Measurements from ENCODE around the gene CCDC28A. TPM values are rescaled to one million over a fixed set of nuclear protein-coding genes. Genes with fewer than 3 reads are reported as not detected.

The CCDC28A gene
- total RNA-seq, 1 donor from 2014 or later: 14.0 TPM

GRCh38 chr6:138787138-138787537, 13.6 kb downstream of the CCDC28A start:
- ATAC-seq (ENCODE audit: low read depth) (no peak), DNase-seq (no peak)
- peaks cover 71% of the 10 kb centered on the region for H3K36me3 Mint-ChIP-seq (ENCODE audit: low read depth)
- POLR2A ChIA-PET: no interaction called here
- intact Hi-C loops (cut with micrococcal nuclease): no loop called here
- CTCF ChIA-PET: no interaction called here
- TF ChIP-seq CTCF (IDR thresholded peaks at IDR 0.05): no peak
- no peak overlapping the region for H3K27ac Mint-ChIP-seq
- no peaks in the 10 kb centered on the region for H3K4me1 Mint-ChIP-seq
- no peaks in the 10 kb centered on the region for H3K9me3 Mint-ChIP-seq
- H3K4me3 Mint-ChIP-seq: no peak overlapping the region
- H3K27me3 Mint-ChIP-seq: no peaks in the 10 kb centered on the region

GRCh38 chr6:138795809-138796603, 22.4 kb downstream of the CCDC28A start, which contains the start of gene ECT2L:
Gene ECT2L (plus strand): TSS chr6:138796087. CDS start chr6:138813275, 17,188 bp downstream.
- DNase-seq (no peak), ATAC-seq (ENCODE audit: low read depth) (no peak)
- H3K27me3 Mint-ChIP-seq: peaks cover 11% of the 10 kb centered on the region
- peaks cover 26% of the 10 kb centered on the region for H3K36me3 Mint-ChIP-seq (ENCODE audit: low read depth)
- CTCF ChIA-PET: no interaction called here
- H3K4me1 Mint-ChIP-seq: no peaks in the 10 kb centered on the region
- POLR2A ChIA-PET: no interaction called here
- no peaks in the 10 kb centered on the region for H3K9me3 Mint-ChIP-seq
- intact Hi-C loops (cut with micrococcal nuclease): no loop called here
- H3K4me3 Mint-ChIP-seq: no peak within 1 kb of the TSS
- no peak within 1 kb of the TSS for H3K27ac Mint-ChIP-seq
- TF ChIP-seq CTCF (IDR thresholded peaks at IDR 0.05): no peak

GRCh38 chr6:138796771-138797170, 23.2 kb downstream of the CCDC28A start:
- Mint-ChIP-seq H3K27ac (no peak overlapping the region), H3K4me3 (no peak overlapping the region), H3K27me3 (peaks cover 11% of the 10 kb centered on the region)

GRCh38 chr6:138797806-138798446, 24.4 kb downstream of the CCDC28A start:
- POLR2A ChIA-PET: no interaction called here
- H3K27me3 Mint-ChIP-seq: peaks cover 11% of the 10 kb centered on the region
- TF ChIP-seq CTCF (IDR thresholded peaks at IDR 0.05): no peak
- H3K9me3 Mint-ChIP-seq: no peaks in the 10 kb centered on the region
- intact Hi-C loops (cut with micrococcal nuclease): no loop called here
- CTCF ChIA-PET: no interaction called here
- DNase-seq (no peak), ATAC-seq (ENCODE audit: low read depth) (no peak)
- no peak overlapping the region for H3K27ac Mint-ChIP-seq
- H3K4me3 Mint-ChIP-seq: no peak overlapping the region
- H3K36me3 Mint-ChIP-seq (ENCODE audit: low read depth): peaks cover 8% of the 10 kb centered on the region
- no peaks in the 10 kb centered on the region for H3K4me1 Mint-ChIP-seq

More at GRCh38 chr6:138796771-138797170, 23.2 kb downstream of the CCDC28A start:
- POLR2A ChIA-PET: no interaction called here
- intact Hi-C loops (cut with micrococcal nuclease): no loop called here
- Mint-ChIP-seq H3K36me3 (ENCODE audit: low read depth) (peaks cover 19% of the 10 kb centered on the region), H3K9me3 (no peaks in the 10 kb centered on the region), H3K4me1 (no peaks in the 10 kb centered on the region)
- CTCF ChIA-PET: no interaction called here
- no peak for TF ChIP-seq CTCF (IDR thresholded peaks at IDR 0.05)
- ATAC-seq (ENCODE audit: low read depth) (no peak), DNase-seq (no peak)

- no peak overlapping the region for H3K27ac Mint-ChIP-seq
- no peaks in the 10 kb centered on the region for H3K36me3 Mint-ChIP-seq (ENCODE audit: low read depth)
- no peaks in the 10 kb centered on the region for H3K9me3 Mint-ChIP-seq
- no peak for TF ChIP-seq CTCF (IDR thresholded peaks at IDR 0.05)
- intact Hi-C loops (cut with micrococcal nuclease): no loop called here
- H3K4me3 Mint-ChIP-seq: no peak overlapping the region
- ChIA-PET CTCF (no interaction called here), POLR2A (no interaction called here)
- H3K4me1 Mint-ChIP-seq: no peaks in the 10 kb centered on the region
- peaks cover 3% of the 10 kb centered on the region for H3K27me3 Mint-ChIP-seq
- DNase-seq (no peak), ATAC-seq (ENCODE audit: low read depth) (no peak)
Observed at GRCh38 chr6:138800377-138801150, 27.0 kb downstream of the CCDC28A start.
